Central memory CD8-positive, alpha-beta T cell (primary cell): Measurements from ENCODE around the gene GIPC3.

Experiments used
- ATAC-seq: fragments of 150-1000 bp; cut with Tn5 transposase; replicated peaks from 2 replicates; pipeline ENCODE4 v1.10.0; 2022; ENCODE audit warnings: mild to moderate bottlenecking, moderate FRiP score, moderate number of reproducible peaks; ENCODE audit not compliant: poor library complexity, severe bottlenecking; ENCODE audit errors: extremely low read depth
- DNase-seq, 2 donors: peaks; one replicate each; pipeline ENCODE4 v3.0.0; 2021; ENCODE audit warnings: low spot score in 2 of 2
- H3K27ac Mint-ChIP-seq: one replicate; pipeline ENCODE4 v1.8.0; 2022; ENCODE audit warnings: low read depth, mild to moderate bottlenecking, moderate library complexity, mixed read lengths
- H3K27me3 Mint-ChIP-seq: one replicate; pipeline ENCODE4 v1.8.0; 2022; ENCODE audit warnings: mixed read lengths
- H3K36me3 Mint-ChIP-seq: one replicate; pipeline ENCODE4 v1.8.0; 2022; ENCODE audit warnings: mild to moderate bottlenecking, moderate library complexity, mixed read lengths; ENCODE audit not compliant: insufficient read depth
- H3K4me1 Mint-ChIP-seq: one replicate; pipeline ENCODE4 v1.8.0; 2022; ENCODE audit warnings: mixed read lengths
- H3K4me3 Mint-ChIP-seq: one replicate; pipeline ENCODE4 v1.8.0; 2022; ENCODE audit warnings: mild to moderate bottlenecking, moderate library complexity, mixed read lengths
- H3K9me3 Mint-ChIP-seq: one replicate; pipeline ENCODE4 v1.8.0; 2022; ENCODE audit warnings: mixed read lengths

The GIPC3 gene

DNA sequence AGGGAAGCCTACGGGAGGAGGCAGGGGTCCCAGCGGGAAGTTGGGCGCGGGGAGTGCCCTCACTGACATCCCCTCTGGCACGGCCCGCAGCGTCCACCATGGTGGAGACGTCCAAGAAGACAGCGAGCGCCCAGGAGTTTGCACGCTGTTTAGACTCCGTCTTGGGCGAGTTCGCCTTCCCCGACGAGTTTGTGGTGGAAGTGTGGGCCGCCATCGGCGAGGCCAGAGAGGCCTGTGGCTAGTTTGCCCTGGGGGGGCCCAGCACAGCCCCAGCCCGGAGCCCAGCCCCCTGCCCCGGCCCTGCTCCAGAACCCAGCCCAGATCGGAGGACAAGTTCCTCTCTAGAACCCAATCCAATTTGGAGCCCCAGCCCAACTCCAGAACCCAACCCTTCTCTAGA, 4.7 kb downstream of the GIPC3 start:
- Mint-ChIP-seq H3K36me3 (no peaks in the 10 kb centered on the region), H3K27me3 (no peaks in the 10 kb centered on the region), H3K4me1 (no peaks in the 10 kb centered on the region), H3K4me3 (no peak overlapping the region), H3K9me3 (no peaks in the 10 kb centered on the region), H3K27ac (no peak overlapping the region)
- ATAC-seq (no peak), DNase-seq (no peak)

DNA sequence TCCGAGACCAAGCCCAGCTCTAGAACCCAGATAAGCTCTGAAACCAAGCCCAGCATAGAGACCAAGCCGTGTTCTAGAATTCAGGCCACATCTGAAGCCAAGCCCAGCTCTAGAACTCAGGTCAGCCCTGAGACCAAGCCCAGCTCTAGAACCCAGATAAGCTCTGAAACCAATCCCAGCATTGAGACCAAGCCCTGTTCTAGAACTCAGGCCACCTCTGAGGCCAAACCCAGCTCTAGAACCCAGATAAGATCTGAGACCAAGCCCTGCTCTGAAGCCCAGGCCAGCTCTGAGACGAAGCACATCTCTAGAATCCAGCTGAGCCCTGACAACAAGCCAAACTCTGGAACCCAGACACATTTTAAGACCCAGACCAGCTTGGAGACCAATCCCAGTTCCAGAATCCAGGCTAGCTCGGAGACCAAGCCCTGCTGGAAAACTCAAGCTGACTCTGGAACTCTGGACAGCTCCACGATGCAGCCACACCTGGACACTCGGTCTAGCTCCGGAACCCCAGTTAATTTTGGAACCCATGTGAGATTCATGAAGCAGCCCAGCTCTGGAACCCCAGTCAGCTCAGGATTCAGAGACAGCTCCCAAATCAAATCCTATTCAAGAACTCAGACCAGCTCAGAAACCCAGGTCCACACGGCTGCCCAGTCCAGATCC, 5.8 kb downstream of the GIPC3 start:
- DNase-seq (no peak), ATAC-seq (no peak)
- no peak overlapping the region for H3K4me3 Mint-ChIP-seq
- no peak overlapping the region for H3K27ac Mint-ChIP-seq
- H3K4me1 Mint-ChIP-seq, result no peaks in the 10 kb centered on the region
- no peaks in the 10 kb centered on the region for H3K36me3 Mint-ChIP-seq
- H3K9me3 Mint-ChIP-seq, result no peaks in the 10 kb centered on the region
- H3K27me3 Mint-ChIP-seq, result no peaks in the 10 kb centered on the region

DNA sequence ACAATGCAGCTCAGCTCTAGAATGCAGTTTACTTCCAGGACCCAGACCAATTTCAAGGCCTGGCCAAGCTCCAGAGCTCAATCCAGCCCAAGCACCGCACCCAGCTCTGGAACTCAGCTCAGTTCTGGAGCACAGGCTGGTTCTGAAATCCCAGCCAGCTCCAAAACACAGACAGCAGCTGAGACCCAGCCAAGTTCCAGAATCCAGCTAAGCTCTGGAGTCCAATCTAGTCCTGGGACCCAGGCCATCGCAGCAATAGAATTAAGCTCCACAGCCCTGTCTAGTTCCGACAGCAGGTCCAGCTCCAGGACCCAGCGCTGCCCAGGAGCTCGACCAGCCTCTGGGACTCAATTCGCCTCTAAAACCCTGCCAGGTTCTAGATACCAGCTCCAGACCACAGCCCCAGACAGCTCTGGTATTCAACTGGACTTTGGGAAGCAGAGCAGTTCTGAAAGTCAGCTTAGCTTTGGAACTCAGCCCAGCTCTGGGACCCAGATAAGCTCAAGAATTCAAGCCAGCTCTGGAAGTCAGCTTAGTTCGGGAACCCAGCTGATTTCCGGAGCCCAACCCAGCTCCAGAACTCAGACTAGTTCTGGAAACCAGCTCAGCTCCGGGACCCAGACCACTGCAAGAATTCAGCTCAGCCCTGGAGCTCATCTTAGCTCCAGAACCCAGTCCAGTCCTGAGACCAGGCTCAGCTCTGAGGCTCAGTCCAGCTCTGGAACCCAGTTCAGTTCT, 6.8 kb downstream of the GIPC3 start:
- Mint-ChIP-seq H3K36me3 (no peaks in the 10 kb centered on the region), H3K27ac (no peak overlapping the region), H3K4me3 (no peak overlapping the region), H3K9me3 (no peaks in the 10 kb centered on the region), H3K27me3 (no peaks in the 10 kb centered on the region), H3K4me1 (no peaks in the 10 kb centered on the region)
- no peak for DNase-seq
- no peak for ATAC-seq

DNA sequence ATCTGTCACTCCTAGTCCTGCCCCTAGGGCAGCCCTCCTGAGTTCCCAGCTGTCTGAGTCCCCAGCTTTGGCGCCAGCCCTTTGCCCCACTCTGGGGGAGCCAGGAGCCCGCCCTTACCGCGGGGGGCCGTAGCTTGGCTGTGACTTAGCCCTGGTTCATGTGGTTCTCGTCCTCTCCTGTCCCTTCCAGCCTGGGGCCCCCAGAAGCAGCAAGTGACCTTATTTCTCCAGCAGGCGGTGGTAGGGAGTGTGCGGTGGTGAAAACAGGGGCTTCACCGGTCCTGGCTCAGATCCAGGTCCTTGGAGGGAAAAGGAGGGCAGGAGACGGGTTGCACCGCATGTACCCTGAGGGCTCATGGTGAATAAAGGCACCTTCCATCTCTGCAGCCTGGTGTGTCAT, 7.9 kb downstream of the GIPC3 start:
- Mint-ChIP-seq H3K4me3 (no peak overlapping the region), H3K27me3 (no peaks in the 10 kb centered on the region), H3K27ac (peak overlapping the region; percentile 68), H3K36me3 (no peaks in the 10 kb centered on the region), H3K4me1 (no peaks in the 10 kb centered on the region), H3K9me3 (no peaks in the 10 kb centered on the region)
- ATAC-seq, result no peak
- DNase-seq, result no peak

- no peak overlapping the region for H3K4me3 Mint-ChIP-seq
- DNase-seq (no peak), ATAC-seq (no peak)
- no peak overlapping the region for H3K27ac Mint-ChIP-seq
- H3K4me1 Mint-ChIP-seq, result no peaks in the 10 kb centered on the region
- H3K36me3 Mint-ChIP-seq, result no peaks in the 10 kb centered on the region
- no peaks in the 10 kb centered on the region for H3K9me3 Mint-ChIP-seq
- no peaks in the 10 kb centered on the region for H3K27me3 Mint-ChIP-seq
Observed at GRCh38 chr19:3595521-3596061, 10.3 kb downstream of the GIPC3 start.

GRCh38 chr19:3599776-3600187, 14.5 kb downstream of the GIPC3 start:
- Mint-ChIP-seq H3K9me3 (no peaks in the 10 kb centered on the region), H3K27ac (no peak overlapping the region), H3K36me3 (no peaks in the 10 kb centered on the region), H3K27me3 (no peaks in the 10 kb centered on the region), H3K4me3 (no peak overlapping the region), H3K4me1 (no peaks in the 10 kb centered on the region)
- DNase-seq, result no peak
- no peak for ATAC-seq

DNA sequence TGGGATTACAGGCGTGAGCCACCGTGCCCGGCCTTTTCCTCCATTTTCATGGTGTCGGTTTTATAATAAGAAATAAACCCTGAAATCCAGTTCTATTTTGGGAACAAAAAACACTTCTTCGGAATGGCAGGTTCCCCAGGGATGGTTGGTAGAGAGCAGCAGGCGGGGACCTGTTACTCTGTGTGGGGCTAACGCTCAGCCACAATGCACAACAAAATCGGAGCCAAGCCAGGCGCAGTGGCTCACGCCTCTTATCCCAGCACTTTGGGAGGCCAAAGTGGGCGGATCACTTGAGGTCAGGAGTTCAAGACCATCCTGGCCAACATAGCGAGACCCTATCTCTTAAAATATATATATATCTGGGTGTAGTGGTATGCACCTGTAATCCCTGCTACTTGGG, 15.7 kb downstream of the GIPC3 start:
- Mint-ChIP-seq H3K4me3 (no peak overlapping the region), H3K27me3 (no peaks in the 10 kb centered on the region), H3K27ac (no peak overlapping the region), H3K4me1 (no peaks in the 10 kb centered on the region), H3K9me3 (no peaks in the 10 kb centered on the region), H3K36me3 (no peaks in the 10 kb centered on the region)
- ATAC-seq (no peak), DNase-seq (no peak)

- H3K27me3 Mint-ChIP-seq, result no peaks in the 10 kb centered on the region
- no peak overlapping the region for H3K4me3 Mint-ChIP-seq
- H3K27ac Mint-ChIP-seq, result no peak overlapping the region
- no peaks in the 10 kb centered on the region for H3K9me3 Mint-ChIP-seq
- no peak for ATAC-seq
- no peak for DNase-seq
- H3K4me1 Mint-ChIP-seq, result peaks cover 6% of the 10 kb centered on the region
- no peaks in the 10 kb centered on the region for H3K36me3 Mint-ChIP-seq
Observed at GRCh38 chr19:3603121-3603811, 18.0 kb downstream of the GIPC3 start.

- H3K27ac Mint-ChIP-seq, result no peak overlapping the region
Observed at GRCh38 chr19:3604227-3604986, 19.1 kb downstream of the GIPC3 start.

DNA sequence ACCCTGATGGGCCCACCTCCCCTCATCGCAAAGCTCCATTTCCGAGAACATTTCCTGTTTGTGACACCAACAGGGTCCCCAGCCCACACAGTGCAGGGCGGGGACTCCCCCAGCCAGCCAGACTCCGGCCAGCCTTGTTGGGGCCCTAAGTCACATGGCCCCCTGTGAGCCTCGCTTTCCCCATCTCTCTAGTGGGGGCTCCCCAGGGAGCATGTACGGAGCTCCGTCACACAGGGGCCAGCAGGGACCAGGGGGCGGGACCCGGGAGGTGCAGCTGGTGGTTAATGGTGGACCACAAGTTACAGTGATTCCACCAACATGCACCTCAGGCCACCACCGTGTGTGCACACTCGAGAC, 19.7 kb downstream of the GIPC3 start:
- Mint-ChIP-seq H3K36me3 (peaks cover 2% of the 10 kb centered on the region), H3K9me3 (no peaks in the 10 kb centered on the region), H3K27ac (no peak overlapping the region), H3K4me3 (no peak overlapping the region), H3K27me3 (no peaks in the 10 kb centered on the region), H3K4me1 (peaks cover 8% of the 10 kb centered on the region)
- DNase-seq (no peak), ATAC-seq (peak; percentile 55)

More at GRCh38 chr19:3604227-3604986, 19.1 kb downstream of the GIPC3 start:
- H3K9me3 Mint-ChIP-seq, result no peaks in the 10 kb centered on the region
- H3K4me3 Mint-ChIP-seq, result no peak overlapping the region
- DNase-seq (no peak), ATAC-seq (no peak)
- no peaks in the 10 kb centered on the region for H3K36me3 Mint-ChIP-seq
- H3K27me3 Mint-ChIP-seq, result no peaks in the 10 kb centered on the region
- H3K4me1 Mint-ChIP-seq, result peaks cover 8% of the 10 kb centered on the region

DNA sequence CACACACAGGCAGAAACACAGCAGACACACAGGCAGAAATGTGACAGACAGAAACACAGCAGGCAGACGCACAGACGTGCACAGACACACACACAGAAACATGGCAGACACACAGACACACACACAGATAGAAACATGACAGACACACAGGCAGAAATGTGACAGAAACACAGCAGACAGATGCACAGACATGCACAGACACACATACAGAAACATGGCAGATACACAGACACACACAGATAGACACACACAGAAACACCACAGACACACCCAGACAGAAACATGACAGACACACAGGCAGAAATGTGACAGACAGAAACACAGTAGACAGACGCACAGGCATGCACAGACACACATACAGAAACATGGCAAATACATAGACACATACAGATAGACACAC, 20.1 kb downstream of the GIPC3 start:
- H3K36me3 Mint-ChIP-seq, result peaks cover 2% of the 10 kb centered on the region
- peak; percentile 12 for ATAC-seq

GRCh38 chr19:3605770-3606169, 20.5 kb downstream of the GIPC3 start:
- no peak for DNase-seq
- peaks cover 8% of the 10 kb centered on the region for H3K4me1 Mint-ChIP-seq

More for the DNA sequence above, 20.1 kb downstream of the GIPC3 start:
- no peak overlapping the region for H3K27ac Mint-ChIP-seq
- H3K4me1 Mint-ChIP-seq, result peaks cover 8% of the 10 kb centered on the region
- H3K27me3 Mint-ChIP-seq, result no peaks in the 10 kb centered on the region
- DNase-seq, result no peak
- no peak overlapping the region for H3K4me3 Mint-ChIP-seq
- H3K9me3 Mint-ChIP-seq, result no peaks in the 10 kb centered on the region

More at GRCh38 chr19:3605770-3606169, 20.5 kb downstream of the GIPC3 start:
- H3K27ac Mint-ChIP-seq, result no peak overlapping the region
- no peak overlapping the region for H3K4me3 Mint-ChIP-seq
- peaks cover 2% of the 10 kb centered on the region for H3K36me3 Mint-ChIP-seq
- ATAC-seq, result no peak
- no peaks in the 10 kb centered on the region for H3K27me3 Mint-ChIP-seq
- H3K9me3 Mint-ChIP-seq, result no peaks in the 10 kb centered on the region
